ENCODE data around the gene LCOR.

GRCh38 chr10:97042716-97043562 lies 210.8 kb downstream of the LCOR start:
- TF ChIP-seq ATF2 (CRISPR knock-in tag; IDR thresholded peaks at IDR 0.05; ENCODE audit: borderline replicate concordance, low read depth) (no peak), CTCF (IDR thresholded peaks at IDR 0.05) (no peak), GABPB1 (CRISPR knock-in tag; IDR thresholded peaks at IDR 0.05) (no peak), NR2C2 (CRISPR knock-in tag; IDR thresholded peaks at IDR 0.05) (no peak), TCF7 (CRISPR knock-in tag; IDR thresholded peaks at IDR 0.05; ENCODE audit: low read depth) (no peak), ZNF232 (CRISPR knock-in tag; IDR thresholded peaks at IDR 0.05) (no peak), IRF2 (CRISPR knock-in tag; IDR thresholded peaks at IDR 0.05; ENCODE audit: borderline replicate concordance, low read depth) (no peak)
- TF ChIP-seq, protein P1, sequence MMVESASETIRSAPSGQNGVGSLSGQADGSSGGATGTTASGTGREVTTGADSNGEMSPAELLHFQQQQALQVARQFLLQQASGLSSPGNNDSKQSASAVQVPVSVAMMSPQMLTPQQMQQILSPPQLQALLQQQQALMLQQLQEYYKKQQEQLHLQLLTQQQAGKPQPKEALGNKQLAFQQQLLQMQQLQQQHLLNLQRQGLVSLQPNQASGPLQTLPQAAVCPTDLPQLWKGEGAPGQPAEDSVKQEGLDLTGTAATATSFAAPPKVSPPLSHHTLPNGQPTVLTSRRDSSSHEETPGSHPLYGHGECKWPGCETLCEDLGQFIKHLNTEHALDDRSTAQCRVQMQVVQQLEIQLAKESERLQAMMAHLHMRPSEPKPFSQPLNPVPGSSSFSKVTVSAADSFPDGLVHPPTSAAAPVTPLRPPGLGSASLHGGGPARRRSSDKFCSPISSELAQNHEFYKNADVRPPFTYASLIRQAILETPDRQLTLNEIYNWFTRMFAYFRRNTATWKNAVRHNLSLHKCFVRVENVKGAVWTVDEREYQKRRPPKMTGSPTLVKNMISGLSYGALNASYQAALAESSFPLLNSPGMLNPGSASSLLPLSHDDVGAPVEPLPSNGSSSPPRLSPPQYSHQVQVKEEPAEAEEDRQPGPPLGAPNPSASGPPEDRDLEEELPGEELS (CRISPR knock-in tag; IDR thresholded peaks at IDR 0.05): no peak
- TF ChIP-seq, protein P2, sequence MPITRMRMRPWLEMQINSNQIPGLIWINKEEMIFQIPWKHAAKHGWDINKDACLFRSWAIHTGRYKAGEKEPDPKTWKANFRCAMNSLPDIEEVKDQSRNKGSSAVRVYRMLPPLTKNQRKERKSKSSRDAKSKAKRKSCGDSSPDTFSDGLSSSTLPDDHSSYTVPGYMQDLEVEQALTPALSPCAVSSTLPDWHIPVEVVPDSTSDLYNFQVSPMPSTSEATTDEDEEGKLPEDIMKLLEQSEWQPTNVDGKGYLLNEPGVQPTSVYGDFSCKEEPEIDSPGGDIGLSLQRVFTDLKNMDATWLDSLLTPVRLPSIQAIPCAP (CRISPR knock-in tag; IDR thresholded peaks at IDR 0.05): no peak
- TF ChIP-seq, protein P3, sequence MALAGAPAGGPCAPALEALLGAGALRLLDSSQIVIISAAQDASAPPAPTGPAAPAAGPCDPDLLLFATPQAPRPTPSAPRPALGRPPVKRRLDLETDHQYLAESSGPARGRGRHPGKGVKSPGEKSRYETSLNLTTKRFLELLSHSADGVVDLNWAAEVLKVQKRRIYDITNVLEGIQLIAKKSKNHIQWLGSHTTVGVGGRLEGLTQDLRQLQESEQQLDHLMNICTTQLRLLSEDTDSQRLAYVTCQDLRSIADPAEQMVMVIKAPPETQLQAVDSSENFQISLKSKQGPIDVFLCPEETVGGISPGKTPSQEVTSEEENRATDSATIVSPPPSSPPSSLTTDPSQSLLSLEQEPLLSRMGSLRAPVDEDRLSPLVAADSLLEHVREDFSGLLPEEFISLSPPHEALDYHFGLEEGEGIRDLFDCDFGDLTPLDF (CRISPR knock-in tag; IDR thresholded peaks at IDR 0.05): no peak
